Measurements from ENCODE around the gene SLC8A3. TPM values are rescaled to one million over a fixed set of nuclear protein-coding genes. Genes with fewer than 3 reads are reported as not detected.
"Not testable (repeated sequence)": the region's sequence is repeated elsewhere in the genome, so short reads cannot be mapped to it uniquely, and the experiment has no call there.

The SLC8A3 gene
- polyA plus RNA-seq (2012; ENCODE audit: insufficient read depth, insufficient read length, low read depth), result not detected

- H3K27me3 ChIP-seq, result peaks cover 59% of the 10 kb centered on the region
Observed at GRCh38 chr14:70188659-70189455, at the start of gene SLC8A3. Gene SLC8A3, minus strand, starts transcription at chr14:70188951. Its CDS starts 20,529 bp downstream, at chr14:70168422.

GRCh38 chr14:70237710-70238109, 49.0 kb upstream of the SLC8A3 start:
- H3K4me1 ChIP-seq, result no peaks in the 10 kb centered on the region
- no peak for TF ChIP-seq CTCF (IDR thresholded peaks at IDR 0.05; ENCODE audit: low read depth, low read length)
- no peaks in the 10 kb centered on the region for H3K27me3 ChIP-seq
- no peak for DNase-seq
- H3K36me3 ChIP-seq, result no peaks in the 10 kb centered on the region
- H3K9me3 ChIP-seq, result no peaks in the 10 kb centered on the region
- no peak overlapping the region for H3K4me3 ChIP-seq (ENCODE audit: low read depth, low read length)

More at GRCh38 chr14:70188659-70189455, at the start of gene SLC8A3:
- Histone ChIP-seq H3K4me3 (ENCODE audit: low read depth, low read length) (peak within 1 kb of the TSS; percentile 19), H3K4me1 (no peaks in the 10 kb centered on the region), H3K9me3 (no peaks in the 10 kb centered on the region), H3K36me3 (no peaks in the 10 kb centered on the region)
- DNase-seq, result peak; percentile 33
- TF ChIP-seq CTCF (IDR thresholded peaks at IDR 0.05; ENCODE audit: low read depth, low read length), result no peak

- Histone ChIP-seq H3K4me3 (ENCODE audit: low read depth, low read length) (no peak overlapping the region), H3K27me3 (no peaks in the 10 kb centered on the region), H3K36me3 (no peaks in the 10 kb centered on the region), H3K4me1 (no peaks in the 10 kb centered on the region), H3K9me3 (no peaks in the 10 kb centered on the region)
- DNase-seq, result no peak
- no peak for TF ChIP-seq CTCF (IDR thresholded peaks at IDR 0.05; ENCODE audit: low read depth, low read length)
Observed at GRCh38 chr14:70234066-70234950, 45.6 kb upstream of the SLC8A3 start.

GRCh38 chr14:70231756-70232544, 43.2 kb upstream of the SLC8A3 start:
- not testable (repeated sequence) for H3K4me1 ChIP-seq; H3K27me3 ChIP-seq; H3K4me3 ChIP-seq (ENCODE audit: low read depth, low read length); DNase-seq; H3K36me3 ChIP-seq; H3K9me3 ChIP-seq

GRCh38 chr14:70229877-70230640, 41.3 kb upstream of the SLC8A3 start:
- H3K4me1 ChIP-seq; DNase-seq; H3K27me3 ChIP-seq; H3K9me3 ChIP-seq; H3K36me3 ChIP-seq; H3K4me3 ChIP-seq (ENCODE audit: low read depth, low read length): not testable (repeated sequence)

- Histone ChIP-seq H3K4me3 (ENCODE audit: low read depth, low read length) (no peak overlapping the region), H3K36me3 (no peaks in the 10 kb centered on the region), H3K4me1 (no peaks in the 10 kb centered on the region), H3K27me3 (no peaks in the 10 kb centered on the region), H3K9me3 (no peaks in the 10 kb centered on the region)
- DNase-seq, result no peak
- TF ChIP-seq CTCF (IDR thresholded peaks at IDR 0.05; ENCODE audit: low read depth, low read length), result no peak
Observed at GRCh38 chr14:70213721-70214282, 25.1 kb upstream of the SLC8A3 start.
